Esophagus squamous epithelium (tissue), 4 donors: Measurements from ENCODE around the gene CCZ1.

Experiments
- POLR2A ChIP-seq, 4 donors: fragments of 450-650 bp; IDR thresholded peaks; one replicate each; pipeline ENCODE4 v1.6.1; 2017; ENCODE audit warnings: antibody characterized with exemption in 4 of 4, mild to moderate bottlenecking in 4 of 4, moderate library complexity in 3 of 4
- TF ChIP-seq, protein P1 (sequence below), 6 experiments: fragments of 450-650 bp in 4 of 6; fragments of 200-600 bp in 2 of 6; sonication (generic) in 2 of 6; IDR thresholded peaks; one replicate each; pipeline ENCODE4 v1.5.1; 2016 to 2019; ENCODE audit warnings: antibody characterized with exemption in 6 of 6, mild to moderate bottlenecking in 4 of 6, moderate library complexity in 4 of 6

DNA sequence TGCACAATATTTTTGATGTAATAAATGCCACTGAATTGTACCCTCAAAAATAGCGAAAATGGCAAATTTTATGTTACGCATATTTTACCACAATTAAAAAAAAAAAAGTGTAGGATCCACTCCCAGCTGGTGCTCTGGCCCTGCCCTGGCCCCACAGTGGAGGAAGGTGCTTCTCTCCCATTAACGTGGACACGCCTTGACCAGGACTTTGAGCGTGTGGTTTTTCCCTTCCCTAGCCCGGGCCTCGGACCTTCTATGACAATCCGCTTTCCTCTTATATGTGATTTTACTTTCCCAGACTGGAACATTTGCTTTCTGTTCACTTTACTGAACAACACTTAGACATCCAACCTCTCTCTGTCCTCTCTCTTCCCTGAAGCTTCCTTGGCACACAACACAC, 47.6 kb upstream of the CCZ1 start:
- TF ChIP-seq, protein P1, sequence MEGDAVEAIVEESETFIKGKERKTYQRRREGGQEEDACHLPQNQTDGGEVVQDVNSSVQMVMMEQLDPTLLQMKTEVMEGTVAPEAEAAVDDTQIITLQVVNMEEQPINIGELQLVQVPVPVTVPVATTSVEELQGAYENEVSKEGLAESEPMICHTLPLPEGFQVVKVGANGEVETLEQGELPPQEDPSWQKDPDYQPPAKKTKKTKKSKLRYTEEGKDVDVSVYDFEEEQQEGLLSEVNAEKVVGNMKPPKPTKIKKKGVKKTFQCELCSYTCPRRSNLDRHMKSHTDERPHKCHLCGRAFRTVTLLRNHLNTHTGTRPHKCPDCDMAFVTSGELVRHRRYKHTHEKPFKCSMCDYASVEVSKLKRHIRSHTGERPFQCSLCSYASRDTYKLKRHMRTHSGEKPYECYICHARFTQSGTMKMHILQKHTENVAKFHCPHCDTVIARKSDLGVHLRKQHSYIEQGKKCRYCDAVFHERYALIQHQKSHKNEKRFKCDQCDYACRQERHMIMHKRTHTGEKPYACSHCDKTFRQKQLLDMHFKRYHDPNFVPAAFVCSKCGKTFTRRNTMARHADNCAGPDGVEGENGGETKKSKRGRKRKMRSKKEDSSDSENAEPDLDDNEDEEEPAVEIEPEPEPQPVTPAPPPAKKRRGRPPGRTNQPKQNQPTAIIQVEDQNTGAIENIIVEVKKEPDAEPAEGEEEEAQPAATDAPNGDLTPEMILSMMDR (IDR thresholded peaks at IDR 0.05), result no peak
- no peak for TF ChIP-seq POLR2A (IDR thresholded peaks at IDR 0.05)
